Vagina (tissue), 2 donors: ENCODE measurements around the gene CRYZL1.

ENCODE experiments used
- CTCF ChIP-seq, 3 experiments: fragments of 450-650 bp in 2 of 3; fragments of 200-600 bp in 1 of 3; sonication (generic) in 1 of 3; IDR thresholded peaks; one replicate each; pipeline ENCODE4 v1.5.1; 2017 to 2019; ENCODE audit warnings: antibody characterized with exemption in 3 of 3, mild to moderate bottlenecking in 2 of 3, moderate library complexity in 2 of 3
- POLR2A ChIP-seq, 2 donors: fragments of 450-650 bp; IDR thresholded peaks; one replicate each; pipeline ENCODE4 v1.6.1; 2017; ENCODE audit warnings: antibody characterized with exemption in 2 of 2, mild to moderate bottlenecking in 2 of 2, moderate library complexity in 2 of 2
- POLR2AphosphoS5 ChIP-seq, 2 donors: sonication (generic); formaldehyde crosslinking; IDR thresholded peaks; one replicate each; pipeline ENCODE4 v1.9.0; 2017; ENCODE audit warnings: antibody characterized with exemption in 2 of 2, mild to moderate bottlenecking in 2 of 2, low read depth in 1 of 2; ENCODE audit not compliant: insufficient read depth in 1 of 2

- TF ChIP-seq POLR2AphosphoS5 (IDR thresholded peaks at IDR 0.05; ENCODE audit: insufficient read depth in 1 of 2, low read depth in 1 of 2) (peak in 1 of 2 donors; percentile 45), CTCF (IDR thresholded peaks at IDR 0.05) (no peak), POLR2A (IDR thresholded peaks at IDR 0.05) (no peak)
These were observed 41.6 kb upstream of the CRYZL1 start for GRCh38 chr21:33682992-33683627.
